PC-3 (cell line): Measurements from ENCODE around the gene TMEM221. TPM values are rescaled to one million over a fixed set of nuclear protein-coding genes. Genes with fewer than 3 reads are reported as not detected.

Experiments
- ATAC-seq: fragments of 200-7000 bp; cut with Tn5 transposase; 2 replicates; pipeline ENCODE4 v1.9.1; 2020; ENCODE audit warnings: mild to moderate bottlenecking, moderate library complexity
- BruUV-seq: library from RNA; stranded (reverse); fragments of 400-500 nt; replicated peaks from 2 replicates; lab custom pipeline; 2021; lab: Mats Ljungman, UMichigan
- CTCF ChIA-PET: fragments of 300-600 bp; sonication (Branson Sonifier 250); formaldehyde crosslinking; loops from one replicate; lab custom pipeline; 2022; ENCODE audit warnings: antibody characterized with exemption; lab: Charles Lee
- POLR2A ChIA-PET: fragments of 300-600 bp; sonication (Branson Sonifier 250); formaldehyde crosslinking; loops from one replicate; lab custom pipeline; 2022; ENCODE audit warnings: antibody characterized with exemption; ENCODE audit not compliant: unreplicated experiment; lab: Charles Lee
- DNase-seq: peaks from one replicate; pipeline ENCODE4 v3.0.0-alpha.2; 2015
- H2AFZ ChIP-seq: fragments of 300-600 bp; sonication (generic); 2 replicates; pipeline ENCODE4 v1.6.0; 2016; ENCODE audit warnings: antibody characterized with exemption, low read length
- H3F3A ChIP-seq: fragments of 300-600 bp; sonication (generic); one replicate; pipeline ENCODE4 v1.6.0; 2017; ENCODE audit warnings: antibody characterized with exemption, low read length, control low read depth, mild to moderate bottlenecking; ENCODE audit not compliant: unreplicated experiment
- H3K27ac ChIP-seq: fragments of 300-600 bp; sonication (generic); 2 replicates; pipeline ENCODE4 v1.5.1; 2016; ENCODE audit warnings: mild to moderate bottlenecking, low read length
- H3K27me3 ChIP-seq: fragments of 300-600 bp; sonication (generic); 2 replicates; pipeline ENCODE4 v1.6.1; 2016; ENCODE audit warnings: low read length, mixed read lengths
- H3K36me3 ChIP-seq: fragments of 300-600 bp; sonication (generic); 2 replicates; pipeline ENCODE4 v1.6.1; 2016; ENCODE audit warnings: low read depth, mixed run types, low read length, mixed read lengths
- H3K4me1 ChIP-seq: fragments of 300-600 bp; sonication (generic); 2 replicates; pipeline ENCODE4 v1.5.1; 2016; ENCODE audit warnings: low read length; ENCODE audit not compliant: insufficient read depth
- H3K4me2 ChIP-seq: fragments of 300-600 bp; sonication (generic); 2 replicates; pipeline ENCODE4 v1.6.0; 2016; ENCODE audit warnings: low read length
- H3K4me3 ChIP-seq: fragments of 300-600 bp; sonication (generic); 2 replicates; pipeline ENCODE4 v1.5.1; 2016; ENCODE audit warnings: mild to moderate bottlenecking, low read length, mixed read lengths
- H3K79me2 ChIP-seq: fragments of 300-600 bp; sonication (generic); 2 replicates; pipeline ENCODE4 v1.6.1; 2017; ENCODE audit warnings: low read length, mixed read lengths
- H3K9ac ChIP-seq: fragments of 300-600 bp; sonication (generic); 2 replicates; pipeline ENCODE4 v1.6.0; 2016; ENCODE audit warnings: mild to moderate bottlenecking, low read length
- H3K9me2 ChIP-seq: fragments of 300-600 bp; sonication (generic); replicated peaks from 2 replicates; pipeline ENCODE4 v1.6.1; 2016; ENCODE audit warnings: mixed run types, low read length, mixed read lengths
- H3K9me3 ChIP-seq: fragments of 300-600 bp; sonication (generic); 2 replicates; pipeline ENCODE4 v1.6.1; 2016; ENCODE audit warnings: low read length, mixed read lengths
- H4K20me1 ChIP-seq: fragments of 300-600 bp; sonication (generic); 2 replicates; pipeline ENCODE4 v1.6.1; 2016; ENCODE audit warnings: low read length, mixed read lengths
- EZH2 ChIP-seq: fragments of 300-600 bp; sonication (generic); IDR thresholded peaks from one replicate; pipeline ENCODE4 v1.6.1; 2017; ENCODE audit warnings: antibody characterized with exemption, mild to moderate bottlenecking, low read length; ENCODE audit not compliant: unreplicated experiment
- EZH2phosphoT487 ChIP-seq: fragments of 300-600 bp; sonication (generic); IDR thresholded peaks from 2 replicates; pipeline ENCODE4 v1.6.1; 2018; ENCODE audit warnings: mild to moderate bottlenecking, antibody characterized with exemption, low read length, borderline replicate concordance
- intact Hi-C: fragments of 100-400 bp; cut with micrococcal nuclease; formaldehyde crosslinking; loops from 2 replicates; pipeline ENCODE4 v1.9.0; 2023
- total RNA-seq: library from RNA; depleted of rRNA; stranded (reverse); fragments of >200 nt; gene quantifications from 2 replicates; pipeline ENCODE4 v1.2.3, GENCODE V29; 2014
- TF ChIP-seq, protein P1 (sequence below): fragments of 300-600 bp; sonication (generic); conservative IDR thresholded peaks from 2 replicates; pipeline ENCODE4 v1.5.1; 2017; ENCODE audit warnings: antibody characterized with exemption, low read depth, mild to moderate bottlenecking, low read length

Gene TMEM221
- total RNA-seq, 1 experiment from 2014 or later: 3.0 TPM

DNA sequence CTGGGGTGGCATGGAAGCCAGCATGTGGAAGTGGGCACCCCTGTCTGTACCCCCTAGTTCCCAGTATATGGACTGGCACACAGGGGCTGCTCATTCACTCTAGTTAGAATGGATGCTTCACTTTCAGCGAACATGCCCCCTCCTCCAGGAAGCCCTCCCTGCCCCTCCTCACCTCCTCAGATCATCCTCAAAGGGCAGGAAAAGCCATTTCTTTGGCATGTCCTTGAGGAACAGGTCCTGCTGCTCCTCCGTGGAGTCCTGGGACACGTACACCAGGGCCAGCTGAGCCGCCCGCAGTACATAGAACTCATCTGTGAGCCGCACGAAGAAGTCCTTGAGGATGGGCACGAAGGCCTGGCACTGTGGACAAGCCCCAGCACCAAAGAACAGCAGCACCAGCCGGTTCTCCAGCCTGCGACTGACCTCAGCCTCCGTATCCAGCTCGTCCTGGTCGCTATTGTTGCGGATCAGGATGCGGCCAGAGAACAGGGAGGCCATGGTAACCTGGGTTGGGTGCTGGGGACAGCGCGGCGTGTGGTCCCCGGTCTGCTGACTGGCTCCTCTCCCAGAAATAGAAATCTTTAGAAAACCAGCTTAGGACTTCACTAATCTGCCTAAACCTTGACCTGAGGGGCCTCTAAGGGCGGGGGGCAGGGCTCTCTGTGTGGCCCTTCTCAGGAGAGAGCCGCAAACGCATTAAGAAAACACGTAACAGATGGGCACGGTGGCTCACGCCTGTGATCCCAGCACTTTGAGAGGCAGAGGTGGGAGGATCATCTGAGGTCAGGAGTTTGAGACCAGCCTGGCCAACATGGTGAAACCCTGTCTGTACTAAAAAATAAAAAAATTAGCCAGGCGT, 12.1 kb upstream of the TMEM221 start, which contains the start of gene NXNL1:
Gene NXNL1 (minus strand): TSS at position 555 of the 859 bp plus-strand sequence. CDS start 57 bp downstream, at position 498.
- POLR2A ChIA-PET: no interaction called here

DNA sequence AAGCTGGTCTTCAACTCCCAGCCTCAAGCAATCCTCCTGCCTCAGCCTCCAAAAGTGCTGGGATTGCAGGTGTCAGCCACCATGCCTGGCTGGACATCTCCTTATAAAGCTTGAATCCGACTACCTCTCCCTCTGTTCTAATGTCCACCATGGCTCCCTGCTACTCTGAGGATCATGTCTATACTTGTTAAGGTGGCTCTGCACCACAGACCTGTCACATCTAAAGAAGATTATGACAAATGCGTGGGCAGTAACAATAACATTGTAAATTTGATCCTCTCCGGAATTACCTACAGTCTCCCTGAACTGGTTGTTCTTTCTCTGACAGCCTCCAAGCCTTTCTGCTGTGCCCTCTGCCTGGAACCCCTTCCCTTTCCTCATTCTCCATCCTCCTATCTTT, 10.5 kb upstream of the TMEM221 start:
- no peaks in the 10 kb centered on the region for H3K36me3 ChIP-seq
- H2AFZ ChIP-seq: no peak overlapping the region
- ATAC-seq (no peak), DNase-seq (no peak)
- H3K79me2 ChIP-seq: no peaks in the 10 kb centered on the region
- H3F3A ChIP-seq: no peaks in the 10 kb centered on the region
- POLR2A ChIA-PET: no interaction called here
- TF ChIP-seq, protein P1, sequence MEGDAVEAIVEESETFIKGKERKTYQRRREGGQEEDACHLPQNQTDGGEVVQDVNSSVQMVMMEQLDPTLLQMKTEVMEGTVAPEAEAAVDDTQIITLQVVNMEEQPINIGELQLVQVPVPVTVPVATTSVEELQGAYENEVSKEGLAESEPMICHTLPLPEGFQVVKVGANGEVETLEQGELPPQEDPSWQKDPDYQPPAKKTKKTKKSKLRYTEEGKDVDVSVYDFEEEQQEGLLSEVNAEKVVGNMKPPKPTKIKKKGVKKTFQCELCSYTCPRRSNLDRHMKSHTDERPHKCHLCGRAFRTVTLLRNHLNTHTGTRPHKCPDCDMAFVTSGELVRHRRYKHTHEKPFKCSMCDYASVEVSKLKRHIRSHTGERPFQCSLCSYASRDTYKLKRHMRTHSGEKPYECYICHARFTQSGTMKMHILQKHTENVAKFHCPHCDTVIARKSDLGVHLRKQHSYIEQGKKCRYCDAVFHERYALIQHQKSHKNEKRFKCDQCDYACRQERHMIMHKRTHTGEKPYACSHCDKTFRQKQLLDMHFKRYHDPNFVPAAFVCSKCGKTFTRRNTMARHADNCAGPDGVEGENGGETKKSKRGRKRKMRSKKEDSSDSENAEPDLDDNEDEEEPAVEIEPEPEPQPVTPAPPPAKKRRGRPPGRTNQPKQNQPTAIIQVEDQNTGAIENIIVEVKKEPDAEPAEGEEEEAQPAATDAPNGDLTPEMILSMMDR: no peak
- TF ChIP-seq EZH2phosphoT487 (no peak), EZH2 (no peak)
- no peaks in the 10 kb centered on the region for H3K9me2 ChIP-seq
- intact Hi-C loops: no loop called here
- H3K4me2 ChIP-seq: no peak overlapping the region
- H4K20me1 ChIP-seq: no peaks in the 10 kb centered on the region
- H3K4me1 ChIP-seq: no peaks in the 10 kb centered on the region
- H3K27me3 ChIP-seq: peaks cover 15% of the 10 kb centered on the region; the same call in 1 of the 2 replicates
- H3K27ac ChIP-seq: no peak overlapping the region
- H3K4me3 ChIP-seq: no peak overlapping the region
- CTCF ChIA-PET: no interaction called here
- H3K9ac ChIP-seq: no peak overlapping the region
- BruUV-seq: no TSS peak
- no peaks in the 10 kb centered on the region for H3K9me3 ChIP-seq

More for the DNA sequence above, 12.1 kb upstream of the TMEM221 start, which contains the start of gene NXNL1:
- H3K9me2 ChIP-seq: no peaks in the 10 kb centered on the region
- H4K20me1 ChIP-seq: no peaks in the 10 kb centered on the region
- no peaks in the 10 kb centered on the region for H3K4me1 ChIP-seq
- H3K9ac ChIP-seq: no peak within 1 kb of the TSS
- H3K27me3 ChIP-seq: peaks cover 14% of the 10 kb centered on the region; the same call in 1 of the 2 replicates
- H3K4me2 ChIP-seq: no peak within 1 kb of the TSS
- no peaks in the 10 kb centered on the region for H3K9me3 ChIP-seq
- no peaks in the 10 kb centered on the region for H3K79me2 ChIP-seq
- H2AFZ ChIP-seq: no peak within 1 kb of the TSS
- DNase-seq: no peak
- no peak within 1 kb of the TSS for H3K27ac ChIP-seq
- no peak for TF ChIP-seq EZH2
- TF ChIP-seq, protein P1: no peak
- no peak for TF ChIP-seq EZH2phosphoT487
- no peaks in the 10 kb centered on the region for H3F3A ChIP-seq
- no peaks in the 10 kb centered on the region for H3K36me3 ChIP-seq
- no TSS peak for BruUV-seq
- CTCF ChIA-PET: no interaction called here
- H3K4me3 ChIP-seq: no peak within 1 kb of the TSS
- no peak for ATAC-seq
- intact Hi-C loops: no loop called here

DNA sequence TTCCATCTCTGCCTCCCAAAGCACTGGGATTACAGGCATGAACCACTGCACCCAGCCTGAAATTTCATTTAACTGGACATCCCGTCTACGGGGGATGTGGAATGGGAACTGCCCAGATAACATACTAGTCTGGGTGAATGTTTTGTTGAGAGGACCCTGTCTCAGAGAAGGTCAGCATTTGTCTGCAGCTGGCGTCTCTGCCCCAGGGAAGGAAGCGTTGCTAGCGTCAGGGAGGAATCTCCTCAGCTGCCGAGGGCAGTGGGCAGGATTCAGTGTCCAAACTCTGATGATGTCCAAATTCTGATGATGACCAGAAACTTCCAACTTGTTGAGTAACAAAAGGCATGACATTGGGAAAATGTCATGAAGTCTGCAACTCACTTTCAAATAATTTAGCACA, 9.1 kb upstream of the TMEM221 start:
- H3K9ac ChIP-seq: no peak overlapping the region
- intact Hi-C loops: no loop called here

More for the DNA sequence above, 9.1 kb upstream of the TMEM221 start:
- Histone ChIP-seq H3F3A (no peaks in the 10 kb centered on the region), H3K9me2 (no peaks in the 10 kb centered on the region), H3K4me2 (no peak overlapping the region), H2AFZ (no peak overlapping the region), H3K4me3 (no peak overlapping the region), H3K4me1 (no peaks in the 10 kb centered on the region), H3K9me3 (no peaks in the 10 kb centered on the region), H3K36me3 (no peaks in the 10 kb centered on the region; the same call in 1 of the 2 replicates), H3K27ac (no peak overlapping the region), H3K27me3 (peaks cover 15% of the 10 kb centered on the region; the same call in 1 of the 2 replicates), H3K79me2 (no peaks in the 10 kb centered on the region), H4K20me1 (no peaks in the 10 kb centered on the region)
- no peak for ATAC-seq
- CTCF ChIA-PET: no interaction called here
- POLR2A ChIA-PET: no interaction called here
- no peak for DNase-seq
- BruUV-seq: no TSS peak
- TF ChIP-seq EZH2 (no peak), EZH2phosphoT487 (no peak)
- TF ChIP-seq, protein P1: no peak
